Measurements from ENCODE around the gene IL1RAPL2.

Gene IL1RAPL2

GRCh38 chrX:105461016-105461415 is 895.0 kb downstream of the IL1RAPL2 start:
- DNase-seq (ENCODE audit: low read depth in 3 of 3), result no peak

DNA sequence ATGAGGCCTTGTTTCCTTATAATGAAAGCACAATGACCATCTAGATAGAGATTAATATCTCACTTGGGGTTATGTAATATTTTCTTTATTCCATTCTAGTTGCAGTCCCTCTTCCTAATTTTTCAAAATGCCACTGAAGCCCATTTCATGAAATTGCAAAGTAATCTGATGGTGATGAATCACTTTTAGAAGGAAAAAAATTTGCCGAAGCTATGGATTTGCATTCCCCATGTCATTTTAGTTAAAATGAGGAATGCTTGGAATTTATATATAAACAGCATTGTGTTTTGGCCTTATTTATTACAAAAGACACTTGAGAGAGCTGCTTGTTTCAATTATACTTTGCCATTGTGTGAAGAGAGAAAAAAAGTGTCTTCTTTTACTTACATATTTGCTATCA is 896.2 kb downstream of the IL1RAPL2 start:
- DNase-seq (ENCODE audit: low read depth in 3 of 3), result no peak

DNA sequence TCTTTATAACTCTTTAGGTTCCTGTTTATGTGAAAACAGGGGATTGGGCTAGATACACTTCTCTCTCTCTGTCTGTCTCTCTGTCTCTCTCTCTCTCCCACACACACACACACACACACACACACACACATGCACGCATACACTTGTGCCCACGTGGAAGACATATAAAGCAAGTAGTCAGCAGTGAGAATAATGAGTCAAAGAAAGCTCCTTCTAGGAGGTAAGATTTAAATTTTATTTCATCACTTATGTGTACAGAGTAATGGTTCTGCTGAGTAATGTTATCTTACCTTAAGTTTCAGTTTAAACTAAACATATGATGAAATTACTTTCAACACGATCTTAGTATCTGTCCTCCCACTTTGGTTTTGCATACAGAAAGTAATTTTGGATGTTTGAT is 897.5 kb downstream of the IL1RAPL2 start:
- no peak for DNase-seq (ENCODE audit: low read depth in 3 of 3)

GRCh38 chrX:105464618-105465017 is 898.6 kb downstream of the IL1RAPL2 start:
- DNase-seq (ENCODE audit: low read depth in 3 of 3), result no peak

- DNase-seq (ENCODE audit: low read depth in 3 of 3), result no peak
Observed at GRCh38 chrX:105468741-105469140, 902.7 kb downstream of the IL1RAPL2 start.

DNA sequence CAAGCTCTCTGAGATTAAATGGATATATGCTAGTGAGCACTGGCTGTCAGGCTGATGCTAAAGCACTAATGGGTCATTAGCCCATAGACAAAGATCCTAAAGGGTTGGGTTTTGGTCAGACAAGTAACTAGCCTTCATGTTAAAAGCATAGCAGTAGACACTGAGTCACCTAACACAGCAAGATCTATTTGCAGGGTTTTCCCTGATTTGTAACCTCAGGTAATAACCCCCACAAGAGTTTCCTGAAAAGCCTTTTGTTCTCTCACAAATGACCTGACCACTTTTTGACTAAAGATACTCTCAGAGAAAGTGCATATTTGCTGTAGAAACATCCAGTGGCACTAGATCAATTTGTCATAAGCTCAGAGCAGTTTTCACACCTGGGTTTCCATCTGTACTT is 905.6 kb downstream of the IL1RAPL2 start:
- no peak for DNase-seq (ENCODE audit: low read depth in 3 of 3)

DNA sequence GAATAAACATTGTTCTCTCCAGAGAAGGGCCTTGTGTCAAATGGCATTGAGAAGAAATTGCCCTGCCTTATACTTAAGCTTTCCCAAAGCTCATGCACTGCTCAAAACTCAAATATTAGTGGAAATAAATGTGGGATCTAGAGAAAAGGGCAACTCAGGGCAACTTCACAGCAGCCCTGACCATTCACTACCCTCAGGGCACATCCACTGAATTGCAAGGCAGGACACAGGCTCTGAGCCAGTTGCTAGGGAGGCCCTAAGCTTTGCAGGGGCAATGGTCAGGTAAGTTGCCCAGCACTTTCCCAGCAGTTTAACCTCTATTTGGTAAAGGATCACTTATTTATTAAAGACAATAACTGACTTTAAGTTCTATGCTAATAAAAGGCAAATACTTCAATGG is 909.8 kb downstream of the IL1RAPL2 start:
- no peak for DNase-seq (ENCODE audit: low read depth in 3 of 3)

- no peak for DNase-seq (ENCODE audit: low read depth in 3 of 3)
Observed at GRCh38 chrX:105477351-105477750, 911.4 kb downstream of the IL1RAPL2 start.

DNA sequence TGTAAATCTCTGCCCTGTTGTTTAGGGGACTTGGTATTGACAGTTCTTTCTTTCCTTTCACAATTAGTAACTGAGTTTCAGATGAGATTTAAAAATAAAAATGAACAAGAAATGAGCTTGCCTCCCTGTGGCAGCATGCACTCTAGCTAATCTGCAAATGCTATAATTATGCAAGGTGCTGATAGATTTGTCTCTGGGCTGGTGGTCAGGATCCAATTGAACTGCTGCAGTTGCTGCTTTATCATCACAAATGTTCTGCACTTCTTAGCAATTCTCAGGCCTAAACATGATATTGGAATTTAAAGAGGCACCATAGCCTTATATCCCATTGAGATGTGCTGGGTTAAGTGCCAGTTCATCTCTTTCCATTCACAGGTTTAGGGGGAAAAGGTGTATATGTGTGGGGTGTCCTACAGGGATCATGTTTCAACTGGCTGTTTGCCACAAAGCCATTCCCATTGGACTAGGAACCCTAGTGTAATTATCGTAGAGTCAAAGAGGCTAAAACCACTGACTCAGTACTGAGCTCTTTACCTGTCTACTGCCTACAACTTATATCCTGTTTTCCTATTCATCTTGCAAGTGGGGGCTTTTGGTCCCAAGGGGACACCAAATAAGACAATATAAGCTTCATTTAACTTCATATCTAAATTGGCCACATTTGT is 914.8 kb downstream of the IL1RAPL2 start:
- DNase-seq (ENCODE audit: low read depth in 3 of 3), result no peak

DNA sequence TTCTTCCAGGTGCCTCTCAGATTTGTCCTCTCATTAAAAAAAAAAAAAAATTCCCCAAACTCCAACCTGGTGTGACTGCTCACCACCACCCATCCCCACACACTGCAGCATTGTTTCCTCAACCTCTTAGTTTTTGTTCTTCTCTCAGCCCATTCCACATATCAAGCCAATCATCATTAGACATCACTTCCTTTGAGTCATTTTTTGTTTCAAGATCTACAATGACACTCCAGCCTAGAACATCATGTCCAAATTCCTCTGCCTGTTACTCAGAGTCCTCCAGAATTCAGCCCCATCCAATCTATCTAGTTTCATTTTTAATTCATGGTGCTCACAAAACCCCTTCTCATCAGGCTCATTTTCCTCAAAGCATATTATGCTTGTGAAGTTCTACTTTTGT is 917.0 kb downstream of the IL1RAPL2 start:
- no peak for DNase-seq (ENCODE audit: low read depth in 3 of 3)

- no peak for DNase-seq (ENCODE audit: low read depth in 3 of 3)
Observed at GRCh38 chrX:105488716-105489115, 922.7 kb downstream of the IL1RAPL2 start.

- DNase-seq (ENCODE audit: low read depth in 3 of 3), result no peak
Observed at GRCh38 chrX:105495376-105495775, 929.4 kb downstream of the IL1RAPL2 start.

DNA sequence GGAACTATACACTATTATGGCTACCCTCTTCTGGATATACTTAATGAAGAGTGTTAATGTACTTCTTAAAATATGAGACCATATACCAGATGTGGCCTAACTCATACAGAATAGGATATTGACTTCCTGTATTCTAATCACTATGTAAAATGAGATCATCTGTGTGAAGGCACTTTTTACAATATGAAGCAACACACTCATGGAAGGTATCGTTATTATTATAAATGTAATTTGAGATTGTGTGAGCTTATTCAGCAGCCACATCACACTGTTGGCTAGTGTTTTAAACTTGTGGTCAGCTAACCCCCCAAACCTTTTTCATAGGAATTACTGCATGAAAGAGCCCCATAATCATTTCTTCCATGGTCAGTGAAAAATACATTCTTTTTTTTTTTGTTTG is 936.3 kb downstream of the IL1RAPL2 start:
- DNase-seq (ENCODE audit: low read depth in 3 of 3), result no peak

DNA sequence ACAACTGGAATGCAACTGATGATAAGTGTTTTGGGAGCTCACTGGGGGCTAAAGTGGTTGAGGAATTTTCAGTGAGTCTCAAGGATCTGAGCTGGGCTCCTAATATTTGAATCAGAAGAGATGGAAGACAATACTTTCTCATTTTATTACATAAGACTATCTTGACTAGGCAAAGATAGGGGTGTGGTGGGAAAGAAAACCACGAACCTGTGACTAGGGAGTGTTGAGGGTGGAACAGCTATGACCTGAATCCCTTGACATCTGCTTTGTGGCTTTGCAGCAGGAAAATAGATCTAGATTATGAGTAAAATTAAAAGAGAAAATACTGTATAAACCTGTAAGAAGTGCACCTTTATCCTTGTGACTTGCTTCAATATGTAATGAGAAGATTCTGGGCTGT is 949.6 kb downstream of the IL1RAPL2 start:
- DNase-seq (ENCODE audit: low read depth in 3 of 3), result no peak

DNA sequence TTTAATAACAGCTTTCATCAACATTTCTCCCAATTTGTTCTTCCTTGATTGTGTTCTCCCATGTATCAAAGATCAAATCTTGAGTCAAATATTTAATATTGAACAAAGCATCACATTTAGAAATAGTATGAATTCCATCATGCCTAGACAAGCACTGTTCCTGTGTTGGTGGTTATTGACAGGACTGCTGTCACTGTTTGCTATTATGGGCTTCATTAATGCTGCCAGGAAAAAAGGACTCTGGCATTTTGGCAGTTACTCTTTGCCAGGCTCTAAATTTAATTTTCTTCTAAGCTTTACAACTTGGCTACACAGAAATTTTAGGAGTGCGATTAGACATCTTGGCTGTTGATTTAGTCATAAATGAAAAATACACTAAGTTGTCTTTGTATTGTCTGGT is 960.4 kb downstream of the IL1RAPL2 start:
- DNase-seq (ENCODE audit: low read depth in 3 of 3), result no peak

- no peak for DNase-seq (ENCODE audit: low read depth in 3 of 3)
Observed at GRCh38 chrX:105527759-105528158, 961.8 kb downstream of the IL1RAPL2 start.

DNA sequence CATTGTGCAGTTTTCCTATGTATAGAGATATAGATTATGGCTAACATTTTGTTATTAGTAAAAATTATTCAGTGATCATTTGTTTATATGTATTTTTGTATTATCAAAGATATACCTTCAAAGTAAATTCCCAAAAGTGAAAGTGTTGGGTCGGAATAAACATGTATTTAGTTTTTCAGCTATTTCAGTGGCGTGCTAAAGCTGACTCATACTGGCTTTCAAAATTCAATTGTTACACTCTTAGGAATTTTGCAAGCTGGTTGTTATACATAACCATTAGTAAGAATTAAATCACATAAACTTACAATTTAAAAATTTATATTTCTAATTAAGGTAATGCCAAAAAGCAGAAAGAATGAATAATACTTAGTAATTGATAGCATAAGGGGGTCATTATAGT is 968.0 kb downstream of the IL1RAPL2 start:
- DNase-seq (ENCODE audit: low read depth in 3 of 3), result no peak

DNA sequence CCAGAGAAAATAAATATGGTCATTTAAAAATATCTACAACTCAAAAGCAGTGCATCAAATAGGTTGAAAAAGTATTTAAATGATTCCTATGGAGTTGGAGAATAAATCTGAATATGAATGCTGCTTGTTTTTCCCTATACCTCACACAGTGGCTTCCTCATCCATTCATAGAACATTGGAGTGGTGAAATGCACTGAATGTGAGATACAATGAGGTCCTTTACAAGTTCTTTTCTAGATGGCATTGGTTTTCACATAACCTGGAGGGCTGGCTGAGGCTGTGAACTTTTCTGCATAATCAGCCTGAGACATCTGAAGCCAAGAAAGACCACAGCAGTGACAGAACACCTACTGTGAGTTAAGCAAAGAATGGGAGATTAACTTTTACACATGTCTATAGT is 977.3 kb downstream of the IL1RAPL2 start:
- no peak for DNase-seq (ENCODE audit: low read depth in 3 of 3)

GRCh38 chrX:105550043-105550663 is 984.2 kb downstream of the IL1RAPL2 start:
- DNase-seq (ENCODE audit: low read depth in 3 of 3), result no peak

- no peak for DNase-seq (ENCODE audit: low read depth in 3 of 3)
Observed at GRCh38 chrX:105552395-105552794, 986.4 kb downstream of the IL1RAPL2 start.

GRCh38 chrX:105553118-105553517 is 987.1 kb downstream of the IL1RAPL2 start:
- no peak for DNase-seq (ENCODE audit: low read depth in 3 of 3)

- DNase-seq (ENCODE audit: low read depth in 3 of 3), result no peak
Observed at GRCh38 chrX:105564501-105564900, 998.5 kb downstream of the IL1RAPL2 start.

GRCh38 chrX:105565856-105566255 is 999.9 kb downstream of the IL1RAPL2 start:
- DNase-seq (ENCODE audit: low read depth in 3 of 3), result no peak

DNA sequence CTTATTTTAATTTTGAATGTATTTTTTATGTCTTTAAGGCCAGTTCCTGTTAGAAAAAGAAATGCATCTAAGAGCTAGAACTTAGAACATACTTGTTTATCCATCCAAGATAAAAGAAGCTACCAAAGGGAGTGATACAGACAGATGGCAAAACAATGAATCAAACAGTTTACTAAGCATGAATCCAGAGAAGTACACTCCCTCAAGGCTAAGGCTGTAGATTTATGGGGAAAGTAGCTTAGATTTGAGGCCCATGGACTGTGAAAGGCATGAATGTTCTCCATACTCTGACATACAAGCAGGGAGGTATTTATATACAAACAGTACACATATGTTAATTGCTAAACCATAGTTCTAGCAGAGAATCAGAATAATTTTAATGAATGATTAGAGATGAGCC is 1001.1 kb downstream of the IL1RAPL2 start:
- no peak for DNase-seq (ENCODE audit: low read depth in 3 of 3)

Data from stimulated activated CD4-positive, alpha-beta T cell treated with anti-CD3 and anti-CD28 coated beads, TNF-alpha, amount 100 ng/mL, for 4 hours (primary cell).